Astrocyte of the spinal cord (primary cell): Measurements from ENCODE around the gene IGF2BP3.
"Not testable (repeated sequence)": the region's sequence is repeated elsewhere in the genome, so short reads cannot be mapped to it uniquely, and the experiment has no call there.

Experiments
- DNase-seq: peaks from one replicate; pipeline ENCODE4 v3.0.0; 2011; ENCODE audit warnings: low read depth, low spot score
- H3K4me3 ChIP-seq: 2 replicates; pipeline ENCODE4 v1.5.1; 2011; ENCODE audit warnings: low read depth, mild to moderate bottlenecking, low read length, moderate library complexity
- CTCF ChIP-seq: IDR thresholded peaks from 2 replicates; pipeline ENCODE4 v1.5.1; 2012; ENCODE audit warnings: low read depth, mild to moderate bottlenecking, low read length, inconsistent platforms
- in situ Hi-C: cut with HindIII; loops from 2 replicates; pipeline ENCODE4 v1.10.0; 2017; ENCODE audit warnings: low sequenced_read_pairs

The IGF2BP3 gene

GRCh38 chr7:23331132-23331531 lies 139.2 kb downstream of the IGF2BP3 start:
- in situ Hi-C loops: no loop called here
- no peak overlapping the region for H3K4me3 ChIP-seq
- no peak for TF ChIP-seq CTCF
- DNase-seq: no peak

DNA sequence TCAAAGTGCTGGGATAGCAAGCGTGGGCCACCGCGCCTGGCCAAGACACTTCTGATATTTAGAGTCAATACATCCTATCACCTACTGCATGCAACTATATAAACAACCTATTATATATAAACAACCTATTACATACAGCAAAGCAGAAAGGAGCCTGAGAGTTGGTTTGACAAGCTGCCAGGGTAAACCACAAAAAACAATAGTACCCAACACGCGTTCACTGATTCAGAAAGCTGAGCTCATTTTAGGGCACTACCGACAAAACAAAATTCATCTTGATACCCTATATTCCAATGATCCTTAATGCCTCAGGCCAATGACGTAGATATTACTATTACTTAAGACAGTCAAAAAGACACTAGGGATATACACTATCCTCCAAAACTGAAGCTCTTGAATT lies 154.9 kb downstream of the IGF2BP3 start:
- in situ Hi-C loops: no loop called here
- peak; percentile 59 for DNase-seq
- H3K4me3 ChIP-seq: no peak overlapping the region
- TF ChIP-seq CTCF: no peak

DNA sequence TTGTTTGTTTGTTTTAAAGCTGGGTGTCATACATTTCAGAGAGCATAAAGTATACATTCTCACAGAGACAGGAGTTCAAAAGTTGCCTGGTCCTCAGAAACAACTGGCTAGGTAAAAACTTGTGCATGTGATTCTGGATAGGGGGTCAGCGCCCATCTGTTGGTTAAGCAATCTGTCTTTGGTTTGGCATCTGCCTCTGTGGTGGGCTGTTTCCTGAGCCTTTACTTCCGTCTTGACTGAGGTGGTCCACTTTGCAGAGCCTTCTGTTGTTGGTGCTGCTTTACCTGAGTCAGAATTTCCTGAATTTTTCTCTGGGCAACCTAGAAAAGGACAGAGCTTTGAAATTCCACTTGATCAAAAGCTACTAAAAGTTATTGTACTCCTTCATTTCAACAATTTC lies 158.2 kb downstream of the IGF2BP3 start:
- in situ Hi-C loops, H3K4me3 ChIP-seq, DNase-seq: not testable (repeated sequence)

GRCh38 chr7:23308754-23309153 lies 161.5 kb downstream of the IGF2BP3 start:
- H3K4me3 ChIP-seq: no peak overlapping the region
- no peak for DNase-seq
- in situ Hi-C loops: no loop called here
- no peak for TF ChIP-seq CTCF

- in situ Hi-C loops: no loop called here
- no peak overlapping the region for H3K4me3 ChIP-seq
- DNase-seq: no peak
- TF ChIP-seq CTCF: no peak
Observed at GRCh38 chr7:23306936-23307521, 163.3 kb downstream of the IGF2BP3 start.

- in situ Hi-C loops: no loop called here
- peak overlapping the region; percentile 90 for H3K4me3 ChIP-seq
- no peak for TF ChIP-seq CTCF
- DNase-seq: no peak
Observed at GRCh38 chr7:23299770-23300300, 170.5 kb downstream of the IGF2BP3 start.

GRCh38 chr7:23298885-23299769 lies 171.2 kb downstream of the IGF2BP3 start, which contains the start of gene MALSU1:
Gene MALSU1 (plus strand): TSS chr7:23299339. CDS start chr7:23299353, 14 bp downstream.
- DNase-seq: peak; percentile 97
- no peak for TF ChIP-seq CTCF
- in situ Hi-C loops: no loop called here
- peak within 1 kb of the TSS; percentile 90 for H3K4me3 ChIP-seq
